Measurements from ENCODE around the gene INVS. TPM values are rescaled to one million over a fixed set of nuclear protein-coding genes. Genes with fewer than 3 reads are reported as not detected.

Gene INVS
- total RNA-seq, 4 donors from 2014 or later: 12.8 to 22.8 (median 18.2) TPM

GRCh38 chr9:100307080-100307479, 208.0 kb downstream of the INVS start:
- Histone ChIP-seq H3K27me3 (no peaks in the 10 kb centered on the region), H3K27ac (no peak overlapping the region), H3K4me1 (no peaks in the 10 kb centered on the region), H3K4me3 (no peak overlapping the region), H3K9me3 (no peaks in the 10 kb centered on the region), H3K36me3 (peaks cover 67% of the 10 kb centered on the region)
- 82% methylated on average over 2 of the region's 2 CpGs for WGBS
- no peak for DNase-seq (ENCODE audit: low spot score in 2 of 2)
- TF ChIP-seq POLR2AphosphoS5 (IDR thresholded peaks at IDR 0.05) (no peak), CTCF (IDR thresholded peaks at IDR 0.05) (no peak), POLR2A (IDR thresholded peaks at IDR 0.05) (no peak), EP300 (IDR thresholded peaks at IDR 0.05) (no peak)

- H3K27ac ChIP-seq: no peak overlapping the region
- no peaks in the 10 kb centered on the region for H3K9me3 ChIP-seq
- H3K4me1 ChIP-seq: no peaks in the 10 kb centered on the region
- peaks cover 64% of the 10 kb centered on the region for H3K36me3 ChIP-seq
- H3K27me3 ChIP-seq: no peaks in the 10 kb centered on the region
- DNase-seq (ENCODE audit: low spot score in 2 of 2): no peak
- no peak overlapping the region for H3K4me3 ChIP-seq
- no peak for TF ChIP-seq POLR2AphosphoS5 (IDR thresholded peaks at IDR 0.05)
- TF ChIP-seq CTCF (IDR thresholded peaks at IDR 0.05): no peak
- TF ChIP-seq POLR2A (IDR thresholded peaks at IDR 0.05): no peak
- TF ChIP-seq EP300 (IDR thresholded peaks at IDR 0.05): no peak
- 86% methylated on average over 1 of the region's 1 CpG for WGBS
Measured at GRCh38 chr9:100308965-100309564, 210.0 kb downstream of the INVS start.

GRCh38 chr9:100309992-100310391, 210.9 kb downstream of the INVS start:
- no peaks in the 10 kb centered on the region for H3K4me1 ChIP-seq
- 85% methylated on average over 2 of the region's 2 CpGs for WGBS
- no peak overlapping the region for H3K4me3 ChIP-seq
- H3K27ac ChIP-seq: no peak overlapping the region
- TF ChIP-seq POLR2A (IDR thresholded peaks at IDR 0.05) (no peak), CTCF (IDR thresholded peaks at IDR 0.05) (no peak), POLR2AphosphoS5 (IDR thresholded peaks at IDR 0.05) (no peak), EP300 (IDR thresholded peaks at IDR 0.05) (no peak)
- no peaks in the 10 kb centered on the region for H3K27me3 ChIP-seq
- H3K9me3 ChIP-seq: no peaks in the 10 kb centered on the region
- DNase-seq (ENCODE audit: low spot score in 2 of 2): no peak
- H3K36me3 ChIP-seq: peaks cover 55% of the 10 kb centered on the region

- WGBS: 92% methylated on average over 4 of the region's 4 CpGs
- no peak for DNase-seq (ENCODE audit: low spot score in 2 of 2)
- Histone ChIP-seq H3K27ac (no peak overlapping the region), H3K4me3 (no peak overlapping the region), H3K36me3 (peaks cover 32% of the 10 kb centered on the region), H3K4me1 (no peaks in the 10 kb centered on the region), H3K27me3 (no peaks in the 10 kb centered on the region), H3K9me3 (no peaks in the 10 kb centered on the region)
- no peak for TF ChIP-seq POLR2AphosphoS5 (IDR thresholded peaks at IDR 0.05)
- TF ChIP-seq EP300 (IDR thresholded peaks at IDR 0.05): no peak
- TF ChIP-seq POLR2A (IDR thresholded peaks at IDR 0.05): no peak
- TF ChIP-seq CTCF (IDR thresholded peaks at IDR 0.05): no peak
Measured at GRCh38 chr9:100315561-100315960, 216.5 kb downstream of the INVS start.

- H3K27me3 ChIP-seq: no peaks in the 10 kb centered on the region
- no peak overlapping the region for H3K27ac ChIP-seq
- H3K36me3 ChIP-seq: peaks cover 19% of the 10 kb centered on the region
- TF ChIP-seq POLR2AphosphoS5 (IDR thresholded peaks at IDR 0.05): no peak
- TF ChIP-seq POLR2A (IDR thresholded peaks at IDR 0.05): no peak
- TF ChIP-seq EP300 (IDR thresholded peaks at IDR 0.05): no peak
- no peak for TF ChIP-seq CTCF (IDR thresholded peaks at IDR 0.05)
- H3K9me3 ChIP-seq: no peaks in the 10 kb centered on the region
- H3K4me3 ChIP-seq: no peak overlapping the region
- DNase-seq (ENCODE audit: low spot score in 2 of 2): no peak
- WGBS: 79% methylated on average over 1 of the region's 1 CpG
- H3K4me1 ChIP-seq: no peaks in the 10 kb centered on the region
Measured at GRCh38 chr9:100317706-100318105, 218.7 kb downstream of the INVS start.

Measured in suprapubic skin (tissue), 4 donors.